HepG2 (cell line): Measurements from ENCODE around the gene AP2B1. TPM values are rescaled to one million over a fixed set of nuclear protein-coding genes. Genes with fewer than 3 reads are reported as not detected.

Experiments
- KLF15 ChIP-seq: sonication (generic); formaldehyde crosslinking; IDR thresholded peaks from 2 replicates; pipeline ENCODE4 v1.8.1; 2023; ENCODE audit warnings: borderline replicate concordance, mild to moderate bottlenecking, inconsistent platforms, missing genetic modification reagents, mixed read lengths
- MED1 ChIP-seq: sonication (generic); formaldehyde crosslinking; IDR thresholded peaks from 2 replicates; pipeline ENCODE4 v1.4.0; 2020; ENCODE audit warnings: missing genetic modification reagents
- NBN ChIP-seq: fragments of 450-650 bp; conservative IDR thresholded peaks from 2 replicates; pipeline ENCODE4 v1.6.1; 2017
- PHB2 ChIP-seq: fragments of 450-650 bp; IDR thresholded peaks from 2 replicates; pipeline ENCODE4 v1.6.1; 2018; ENCODE audit not compliant: partially characterized antibody
- POGZ ChIP-seq: sonication (generic); formaldehyde crosslinking; IDR thresholded peaks from 2 replicates; pipeline ENCODE4 v1.4.0; 2020; ENCODE audit warnings: mild to moderate bottlenecking, missing genetic modification reagents
- SOX5 ChIP-seq: IDR thresholded peaks from 2 replicates; pipeline ENCODE4 v1.6.1; 2016; ENCODE audit warnings: borderline replicate concordance
- SOX6 ChIP-seq, 2 experiments: fragments of 450-650 bp in 1 of 2; sonication (generic) in 1 of 2; formaldehyde crosslinking in 1 of 2; IDR thresholded peaks; 2 replicates each; pipeline versions ENCODE4 v1.4.0 to v1.6.1; 2017 to 2020; ENCODE audit warnings: antibody characterized with exemption in 1 of 2, mild to moderate bottlenecking in 1 of 2, missing genetic modification reagents in 1 of 2
- TCF7 ChIP-seq: sonication (generic); IDR thresholded peaks from 2 replicates; pipeline ENCODE4 v1.6.1; 2016; ENCODE audit warnings: antibody characterized with exemption, low read depth
- TFE3 ChIP-seq: IDR thresholded peaks from 2 replicates; pipeline ENCODE4 v1.6.1; 2016
- UBTF ChIP-seq: sonication (generic); formaldehyde crosslinking; IDR thresholded peaks from 2 replicates; pipeline ENCODE4 v1.4.0; 2020; ENCODE audit warnings: mild to moderate bottlenecking, missing genetic modification reagents
- ZBTB1 ChIP-seq: sonication (generic); formaldehyde crosslinking; IDR thresholded peaks from 2 replicates; pipeline ENCODE4 v1.4.0; 2020; ENCODE audit warnings: missing genetic modification reagents, borderline replicate concordance
- polyA plus RNA-seq, 8 experiments: library from polyadenylated mRNA; depleted of rRNA in 3 of 8; stranded (reverse) in 7 of 8; unstranded in 1 of 8; fragments of >200 nt; fragmentation: Illumina TruSeq in 4 of 8; extraction: Trizol in 4 of 8; gene quantifications; 2 replicates each; pipeline versions ENCODE4 v1.2.1 to v1.2.3, GENCODE V29; 2011 to 2016; ENCODE audit warnings: low read depth in 4 of 8, missing spikeins in 1 of 8, mixed read lengths in 1 of 8; ENCODE audit not compliant: insufficient read depth in 1 of 8
- total RNA-seq, 5 experiments: library from RNA; depleted of rRNA; stranded (reverse); fragments of >200 nt; fragmentation: Illumina TruSeq; extraction: Trizol; gene quantifications; 2 replicates each; pipeline ENCODE4 v1.2.3, GENCODE V29; 2016; ENCODE audit warnings: low read depth in 1 of 5
- TF ChIP-seq, protein P1 (sequence below): sonication (generic); formaldehyde crosslinking; IDR thresholded peaks from 2 replicates; pipeline ENCODE4 v1.5.1; 2020; ENCODE audit warnings: missing genetic modification reagents, mild to moderate bottlenecking, borderline replicate concordance
- TF ChIP-seq, protein P2 (sequence below): sonication (generic); formaldehyde crosslinking; IDR thresholded peaks from 2 replicates; pipeline ENCODE4 v1.9.0; 2021; ENCODE audit warnings: missing genetic modification reagents, mild to moderate bottlenecking, borderline replicate concordance
- TF ChIP-seq, protein P3 (sequence below): sonication (generic); formaldehyde crosslinking; IDR thresholded peaks from 2 replicates; pipeline ENCODE4 v1.5.1; 2020; ENCODE audit warnings: mild to moderate bottlenecking, missing genetic modification reagents, moderate library complexity

The AP2B1 gene
- total and polyA plus RNA-seq, 2 of the 13 experiments (the other 11 are each of a cell fraction or from before 2014, with no cell fraction given), result 23.8 to 71.3 TPM

DNA sequence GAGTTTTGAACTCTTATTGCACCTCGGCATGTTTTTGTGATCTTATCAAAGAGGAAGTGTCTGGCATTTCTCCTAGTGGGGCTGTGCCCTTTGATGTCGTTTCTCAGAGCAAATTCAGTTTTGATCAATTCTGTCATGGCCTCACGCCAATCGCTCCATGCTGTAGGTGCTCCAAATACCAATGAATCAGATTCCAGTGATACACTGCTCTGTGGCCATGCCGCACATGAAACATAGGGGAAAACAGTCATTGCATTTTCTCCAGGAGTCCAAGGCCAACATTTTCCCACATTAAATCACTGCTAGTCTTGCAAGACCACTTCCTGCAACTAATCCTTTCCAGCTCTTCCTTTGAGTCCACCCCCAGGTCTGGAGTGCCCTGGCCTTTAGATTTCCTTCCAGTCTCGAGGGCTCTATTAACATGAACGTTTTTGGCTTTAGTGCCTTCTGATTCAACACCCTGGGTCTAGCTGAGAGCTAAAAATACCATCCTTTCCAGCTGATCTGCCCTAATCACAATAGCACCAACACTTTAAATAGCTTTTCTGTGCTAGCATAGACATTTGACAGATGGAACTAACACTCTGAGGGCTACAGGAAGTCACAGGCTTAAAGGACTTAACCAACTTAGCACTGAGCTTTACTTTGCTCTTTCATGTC is 126.1 kb downstream of the AP2B1 start (continued):
- TF ChIP-seq, protein P1, sequence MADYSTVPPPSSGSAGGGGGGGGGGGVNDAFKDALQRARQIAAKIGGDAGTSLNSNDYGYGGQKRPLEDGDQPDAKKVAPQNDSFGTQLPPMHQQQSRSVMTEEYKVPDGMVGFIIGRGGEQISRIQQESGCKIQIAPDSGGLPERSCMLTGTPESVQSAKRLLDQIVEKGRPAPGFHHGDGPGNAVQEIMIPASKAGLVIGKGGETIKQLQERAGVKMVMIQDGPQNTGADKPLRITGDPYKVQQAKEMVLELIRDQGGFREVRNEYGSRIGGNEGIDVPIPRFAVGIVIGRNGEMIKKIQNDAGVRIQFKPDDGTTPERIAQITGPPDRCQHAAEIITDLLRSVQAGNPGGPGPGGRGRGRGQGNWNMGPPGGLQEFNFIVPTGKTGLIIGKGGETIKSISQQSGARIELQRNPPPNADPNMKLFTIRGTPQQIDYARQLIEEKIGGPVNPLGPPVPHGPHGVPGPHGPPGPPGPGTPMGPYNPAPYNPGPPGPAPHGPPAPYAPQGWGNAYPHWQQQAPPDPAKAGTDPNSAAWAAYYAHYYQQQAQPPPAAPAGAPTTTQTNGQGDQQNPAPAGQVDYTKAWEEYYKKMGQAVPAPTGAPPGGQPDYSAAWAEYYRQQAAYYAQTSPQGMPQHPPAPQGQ (CRISPR knock-in tag), result no peak
- 0 out of 2 replicates have a peak, but pooled peaks have one; percentile 23 for TF ChIP-seq SOX5 (CRISPR knock-in tag)
- TF ChIP-seq KLF15, result no peak
- no peak for TF ChIP-seq UBTF (CRISPR knock-in tag)
- TF ChIP-seq, protein P2, sequence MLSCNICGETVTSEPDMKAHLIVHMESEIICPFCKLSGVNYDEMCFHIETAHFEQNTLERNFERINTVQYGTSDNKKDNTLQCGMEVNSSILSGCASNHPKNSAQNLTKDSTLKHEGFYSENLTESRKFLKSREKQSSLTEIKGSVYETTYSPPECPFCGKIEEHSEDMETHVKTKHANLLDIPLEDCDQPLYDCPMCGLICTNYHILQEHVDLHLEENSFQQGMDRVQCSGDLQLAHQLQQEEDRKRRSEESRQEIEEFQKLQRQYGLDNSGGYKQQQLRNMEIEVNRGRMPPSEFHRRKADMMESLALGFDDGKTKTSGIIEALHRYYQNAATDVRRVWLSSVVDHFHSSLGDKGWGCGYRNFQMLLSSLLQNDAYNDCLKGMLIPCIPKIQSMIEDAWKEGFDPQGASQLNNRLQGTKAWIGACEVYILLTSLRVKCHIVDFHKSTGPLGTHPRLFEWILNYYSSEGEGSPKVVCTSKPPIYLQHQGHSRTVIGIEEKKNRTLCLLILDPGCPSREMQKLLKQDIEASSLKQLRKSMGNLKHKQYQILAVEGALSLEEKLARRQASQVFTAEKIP (CRISPR knock-in tag), result no peak
- peak; percentile 86 for TF ChIP-seq TCF7
- no peak for TF ChIP-seq NBN
- no peak for TF ChIP-seq POGZ (CRISPR knock-in tag)
- TF ChIP-seq ZBTB1 (CRISPR knock-in tag), result no peak
- no peak for TF ChIP-seq SOX6 (IDR thresholded peaks at IDR 0.05)
- TF ChIP-seq SOX6 (CRISPR knock-in tag; IDR thresholded peaks at IDR 0.05), result peak; percentile 63
- TF ChIP-seq, protein P3, sequence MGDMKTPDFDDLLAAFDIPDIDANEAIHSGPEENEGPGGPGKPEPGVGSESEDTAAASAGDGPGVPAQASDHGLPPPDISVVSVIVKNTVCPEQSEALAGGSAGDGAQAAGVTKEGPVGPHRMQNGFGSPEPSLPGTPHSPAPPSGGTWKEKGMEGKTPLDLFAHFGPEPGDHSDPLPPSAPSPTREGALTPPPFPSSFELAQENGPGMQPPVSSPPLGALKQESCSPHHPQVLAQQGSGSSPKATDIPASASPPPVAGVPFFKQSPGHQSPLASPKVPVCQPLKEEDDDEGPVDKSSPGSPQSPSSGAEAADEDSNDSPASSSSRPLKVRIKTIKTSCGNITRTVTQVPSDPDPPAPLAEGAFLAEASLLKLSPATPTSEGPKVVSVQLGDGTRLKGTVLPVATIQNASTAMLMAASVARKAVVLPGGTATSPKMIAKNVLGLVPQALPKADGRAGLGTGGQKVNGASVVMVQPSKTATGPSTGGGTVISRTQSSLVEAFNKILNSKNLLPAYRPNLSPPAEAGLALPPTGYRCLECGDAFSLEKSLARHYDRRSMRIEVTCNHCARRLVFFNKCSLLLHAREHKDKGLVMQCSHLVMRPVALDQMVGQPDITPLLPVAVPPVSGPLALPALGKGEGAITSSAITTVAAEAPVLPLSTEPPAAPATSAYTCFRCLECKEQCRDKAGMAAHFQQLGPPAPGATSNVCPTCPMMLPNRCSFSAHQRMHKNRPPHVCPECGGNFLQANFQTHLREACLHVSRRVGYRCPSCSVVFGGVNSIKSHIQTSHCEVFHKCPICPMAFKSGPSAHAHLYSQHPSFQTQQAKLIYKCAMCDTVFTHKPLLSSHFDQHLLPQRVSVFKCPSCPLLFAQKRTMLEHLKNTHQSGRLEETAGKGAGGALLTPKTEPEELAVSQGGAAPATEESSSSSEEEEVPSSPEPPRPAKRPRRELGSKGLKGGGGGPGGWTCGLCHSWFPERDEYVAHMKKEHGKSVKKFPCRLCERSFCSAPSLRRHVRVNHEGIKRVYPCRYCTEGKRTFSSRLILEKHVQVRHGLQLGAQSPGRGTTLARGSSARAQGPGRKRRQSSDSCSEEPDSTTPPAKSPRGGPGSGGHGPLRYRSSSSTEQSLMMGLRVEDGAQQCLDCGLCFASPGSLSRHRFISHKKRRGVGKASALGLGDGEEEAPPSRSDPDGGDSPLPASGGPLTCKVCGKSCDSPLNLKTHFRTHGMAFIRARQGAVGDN (CRISPR knock-in tag), result no peak
- TF ChIP-seq MED1 (CRISPR knock-in tag), result peak; percentile 36; the same call in 1 of the 2 replicates
- TF ChIP-seq TFE3 (CRISPR knock-in tag), result no peak
- no peak for TF ChIP-seq PHB2
